Muscle of back (tissue), 13 donors: ENCODE measurements around the gene NDUFA6. TPM values are rescaled to one million over a fixed set of nuclear protein-coding genes. Genes with fewer than 3 reads are reported as not detected.
"Not testable (repeated sequence)": the region's sequence is repeated elsewhere in the genome, so short reads cannot be mapped to it uniquely, and the experiment has no call there.

Source experiments
- DNase-seq, 3 donors: peaks; one replicate each; pipeline versions ENCODE4 v3.0.0 to v3.0.0-alpha.2; 2013
- long read RNA-seq, 9 donors: transcript quantifications; one replicate each; lab custom pipeline, GENCODE V29; 2026
- polyA plus RNA-seq, 10 donors: library from polyadenylated mRNA; unstranded; fragments of 120-200 nt; gene quantifications; one replicate each; pipeline ENCODE4 v1.2.1, GENCODE V29; 2013; ENCODE audit not compliant: insufficient read length in 10 of 10

The NDUFA6 gene
- 100 to 1,000 TPM in 3 of 10 donors, 10 to 100 TPM in 7; 84.3 to 130 (median 95.8) TPM for polyA plus RNA-seq
- long read RNA-seq, donor 1, transcript NDUFA6-202 (3 exons, 1,256 nt): major isoform, 192 of 194 reads
- long read RNA-seq, donor 1, partial matches to known transcripts: 0 of 194 reads
- long read RNA-seq, donor 1, other reads (novel, unspliced or antisense): 0 of 194 reads
- long read RNA-seq, donor 2, transcript NDUFA6-202 (3 exons, 1,256 nt): major isoform, 139 of 150 reads
- long read RNA-seq, donor 2, partial matches to known transcripts: 7 of 150 reads
- long read RNA-seq, donor 2, other reads (novel, unspliced or antisense): 0 of 150 reads
- long read RNA-seq, donor 3: 0 reads
- long read RNA-seq, donor 4, transcript NDUFA6-202 (3 exons, 1,256 nt): major isoform, 101 of 103 reads
- long read RNA-seq, donor 4, partial matches to known transcripts: 0 of 103 reads
- long read RNA-seq, donor 4, other reads (novel, unspliced or antisense): 0 of 103 reads
- long read RNA-seq, donor 5, transcript NDUFA6-202 (3 exons, 1,256 nt): major isoform, 213 of 226 reads
- long read RNA-seq, donor 5, transcript NDUFA6-201 (2 exons, 475 nt): minor isoform, 8 of 226 reads
- long read RNA-seq, donor 5, partial matches to known transcripts: 0 of 226 reads
- long read RNA-seq, donor 5, other reads (novel, unspliced or antisense): 5 of 226 reads
- long read RNA-seq, donor 6, transcript NDUFA6-201 (2 exons, 475 nt): minor isoform, 11 of 162 reads
- long read RNA-seq, donor 6, transcript NDUFA6-202 (3 exons, 1,256 nt): major isoform, 151 of 162 reads
- long read RNA-seq, donor 6, partial matches to known transcripts: 0 of 162 reads
- long read RNA-seq, donor 6, other reads (novel, unspliced or antisense): 0 of 162 reads
- long read RNA-seq, donor 7, transcript NDUFA6-202 (3 exons, 1,256 nt): major isoform, 97 of 101 reads
- long read RNA-seq, donor 7, partial matches to known transcripts: 0 of 101 reads
- long read RNA-seq, donor 7, other reads (novel, unspliced or antisense): 0 of 101 reads
- long read RNA-seq, donor 8, transcript NDUFA6-202 (3 exons, 1,256 nt): major isoform, 118 of 129 reads
- long read RNA-seq, donor 8, transcript NDUFA6-201 (2 exons, 475 nt): minor isoform, 5 of 129 reads
- long read RNA-seq, donor 8, partial matches to known transcripts: 6 of 129 reads
- long read RNA-seq, donor 8, other reads (novel, unspliced or antisense): 0 of 129 reads
- long read RNA-seq, donor 9, transcript NDUFA6-202 (3 exons, 1,256 nt): major isoform, 25 of 26 reads
- long read RNA-seq, donor 9, partial matches to known transcripts: 0 of 26 reads
- long read RNA-seq, donor 9, other reads (novel, unspliced or antisense): 0 of 26 reads

- DNase-seq: peak; percentile 98 to 99 (median 99)
These were observed at the start of gene NDUFA6 for GRCh38 chr22:42090596-42091454. Gene NDUFA6 (minus strand): TSS chr22:42090772. CDS start chr22:42090744, 28 bp downstream.

GRCh38 chr22:42140153-42140552 lies 49.6 kb upstream of the NDUFA6 start:
- not testable (repeated sequence) for DNase-seq

GRCh38 chr22:42139508-42139907 lies 48.9 kb upstream of the NDUFA6 start:
- not testable (repeated sequence) for DNase-seq

- no peak for DNase-seq
These were observed 48.4 kb upstream of the NDUFA6 start for GRCh38 chr22:42138972-42139371.

GRCh38 chr22:42138122-42138770 lies 47.7 kb upstream of the NDUFA6 start:
- DNase-seq: no peak

GRCh38 chr22:42135688-42136087 lies 45.1 kb upstream of the NDUFA6 start:
- DNase-seq: not testable (repeated sequence)

GRCh38 chr22:42134100-42135020 lies 43.8 kb upstream of the NDUFA6 start:
- DNase-seq: no peak

- no peak for DNase-seq
These were observed 41.9 kb upstream of the NDUFA6 start for GRCh38 chr22:42132457-42132856.

GRCh38 chr22:42131562-42131961 lies 41.0 kb upstream of the NDUFA6 start:
- no peak for DNase-seq

- DNase-seq: not testable (repeated sequence)
These were observed 40.3 kb upstream of the NDUFA6 start, which contains the start of gene CYP2D6 for GRCh38 chr22:42130639-42131431. Gene CYP2D6 (minus strand): TSS chr22:42130810. CDS start chr22:42130791, 19 bp downstream.

GRCh38 chr22:42130182-42130581 lies 39.6 kb upstream of the NDUFA6 start:
- not testable (repeated sequence) for DNase-seq

GRCh38 chr22:42128776-42129694 lies 38.5 kb upstream of the NDUFA6 start:
- not testable (repeated sequence) for DNase-seq

- DNase-seq: not testable (repeated sequence)
These were observed 37.4 kb upstream of the NDUFA6 start for GRCh38 chr22:42128007-42128406.

GRCh38 chr22:42127606-42128005 lies 37.0 kb upstream of the NDUFA6 start:
- DNase-seq: no peak

GRCh38 chr22:42123529-42123928 lies 33.0 kb upstream of the NDUFA6 start:
- not testable (repeated sequence) for DNase-seq

GRCh38 chr22:42120231-42121021 lies 29.9 kb upstream of the NDUFA6 start:
- not testable (repeated sequence) for DNase-seq
